HuH-7 (cell line): Measurements from ENCODE around the gene TRIM22.

ENCODE experiments used
- DNase-seq: peaks from one replicate; pipeline ENCODE4 v3.0.0; 2011; ENCODE audit warnings: low spot score

The TRIM22 gene

GRCh38 chr11:5746614-5747013 is 57.0 kb downstream of the TRIM22 start:
- DNase-seq: no peak

DNA sequence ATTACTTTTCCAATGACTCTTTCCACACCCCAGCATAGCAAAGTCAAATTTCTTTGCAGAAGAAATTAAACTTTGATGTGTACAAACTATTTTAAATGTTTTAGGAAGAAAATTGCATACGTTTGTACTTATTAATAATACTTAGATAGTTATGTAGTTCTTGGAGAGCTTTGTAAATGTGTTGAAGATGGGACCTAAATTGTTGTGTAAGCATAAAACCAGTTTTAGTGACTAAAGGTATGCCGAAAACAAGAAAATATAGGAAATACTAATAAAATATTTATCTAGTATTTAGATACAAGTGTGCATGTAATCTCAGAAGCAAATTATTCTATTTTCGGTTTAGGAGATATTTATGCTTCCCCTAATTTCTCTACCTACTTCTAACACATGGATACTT is 60.2 kb downstream of the TRIM22 start:
- DNase-seq: no peak

DNA sequence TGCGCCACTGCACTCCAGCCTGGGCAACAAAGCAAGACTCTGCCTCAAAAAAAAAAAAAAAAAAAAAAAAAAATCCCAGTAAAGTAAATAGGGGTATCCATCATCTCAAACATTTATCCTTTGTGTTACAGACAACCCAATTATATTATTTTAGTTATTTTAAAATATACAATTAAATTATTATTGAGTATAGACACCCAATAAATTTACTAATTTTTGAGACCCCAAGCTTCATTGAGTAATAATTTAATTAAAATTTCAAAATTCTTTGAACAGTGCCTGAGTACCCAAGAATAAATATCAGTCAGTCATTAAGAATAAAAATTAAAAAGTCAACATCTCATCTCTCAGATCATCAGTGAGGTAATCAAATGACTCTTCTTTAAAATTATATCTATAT is 64.4 kb downstream of the TRIM22 start, which contains the start of gene OR52N4:
OR52N4 (plus strand) TSS at position 301 of the 400 bp plus-strand sequence. CDS start 498 bp downstream, outside the sequence.
- DNase-seq: no peak
